ENCODE results near the gene PKNOX2. TPM values are rescaled to one million over a fixed set of nuclear protein-coding genes. Genes with fewer than 3 reads are reported as not detected.

The PKNOX2 gene
- total and polyA plus RNA-seq, 9 of the 15 experiments (the other 6 are each of a cell fraction or from before 2014, with no cell fraction given) = not detected

DNA sequence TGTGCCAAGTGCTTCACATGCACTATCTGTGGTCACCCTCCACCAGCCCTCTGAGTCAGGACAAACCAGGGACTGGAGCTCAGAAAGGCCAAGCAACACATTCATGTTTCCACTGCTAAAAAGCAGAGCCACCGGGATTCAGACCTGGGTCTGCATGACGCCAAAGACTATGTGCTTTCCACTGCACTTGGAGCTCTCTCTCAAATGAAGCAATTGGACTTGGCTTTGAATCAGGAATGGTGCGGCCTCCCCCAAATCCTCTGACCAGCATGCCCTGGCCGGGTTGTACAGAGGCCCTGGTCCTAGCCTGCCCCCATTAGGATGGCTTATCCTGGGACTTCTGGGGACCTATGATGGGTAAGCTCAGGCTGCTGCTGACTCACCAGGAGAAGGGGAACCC, 80.7 kb downstream of the PKNOX2 start:
- ATAC-seq (no peak), DNase-seq (ENCODE audit: extremely low read depth in 1 of 4, low spot score in 3 of 4) (no peak), FAIRE-seq (no peak)
- TF ChIP-seq ZNF184 (CRISPR knock-in tag; IDR thresholded peaks at IDR 0.05) (no peak), RB1 (IDR thresholded peaks at IDR 0.05; ENCODE audit: low read depth) (no peak), ZNF584 (CRISPR knock-in tag; IDR thresholded peaks at IDR 0.05; ENCODE audit: low read depth) (no peak), ZFP36 (IDR thresholded peaks at IDR 0.05; ENCODE audit: low read depth, low read length, partially characterized antibody) (no peak)
- TF ChIP-seq, protein P1, sequence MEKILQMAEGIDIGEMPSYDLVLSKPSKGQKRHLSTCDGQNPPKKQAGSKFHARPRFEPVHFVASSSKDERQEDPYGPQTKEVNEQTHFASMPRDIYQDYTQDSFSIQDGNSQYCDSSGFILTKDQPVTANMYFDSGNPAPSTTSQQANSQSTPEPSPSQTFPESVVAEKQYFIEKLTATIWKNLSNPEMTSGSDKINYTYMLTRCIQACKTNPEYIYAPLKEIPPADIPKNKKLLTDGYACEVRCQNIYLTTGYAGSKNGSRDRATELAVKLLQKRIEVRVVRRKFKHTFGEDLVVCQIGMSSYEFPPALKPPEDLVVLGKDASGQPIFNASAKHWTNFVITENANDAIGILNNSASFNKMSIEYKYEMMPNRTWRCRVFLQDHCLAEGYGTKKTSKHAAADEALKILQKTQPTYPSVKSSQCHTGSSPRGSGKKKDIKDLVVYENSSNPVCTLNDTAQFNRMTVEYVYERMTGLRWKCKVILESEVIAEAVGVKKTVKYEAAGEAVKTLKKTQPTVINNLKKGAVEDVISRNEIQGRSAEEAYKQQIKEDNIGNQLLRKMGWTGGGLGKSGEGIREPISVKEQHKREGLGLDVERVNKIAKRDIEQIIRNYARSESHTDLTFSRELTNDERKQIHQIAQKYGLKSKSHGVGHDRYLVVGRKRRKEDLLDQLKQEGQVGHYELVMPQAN (IDR thresholded peaks at IDR 0.05; ENCODE audit: borderline replicate concordance) = no peak
- in situ Hi-C loops (cut with MboI) (no loop called here), intact Hi-C loops (cut with micrococcal nuclease) (no loop called here)
- Histone ChIP-seq H3K79me2 (ENCODE audit: control insufficient read depth, insufficient read depth, low read length) (no peaks in the 10 kb centered on the region), H2AFZ (ENCODE audit: low read depth, low read length) (no peak overlapping the region), H3K27ac (ENCODE audit: extremely low read depth, low read depth, low read length) (no peak overlapping the region), H3K4me2 (ENCODE audit: insufficient read depth, low read length) (no peak overlapping the region), H3K9ac (ENCODE audit: insufficient read depth in 1 of 2, low read depth in 2 of 2, low read length in 2 of 2) (no peak overlapping the region), H3K4me3 (no peak overlapping the region), H4K20me1 (replicated peaks; ENCODE audit: control insufficient read depth, insufficient read depth, low read length) (no peaks in the 10 kb centered on the region; the same call in 1 of the 2 replicates), H3K27me3 (ENCODE audit: control insufficient read depth in 2 of 2, insufficient read depth in 2 of 2, low read length in 2 of 2) (peaks cover 8 to 40% of the 10 kb centered on the region in 2 experiments; a peak in 3 of 5 replicates), H3K36me3 (ENCODE audit: control insufficient read depth, insufficient read depth, low read length) (no peaks in the 10 kb centered on the region), H3K9me1 (ENCODE audit: control insufficient read depth, insufficient read depth, low read length) (no peaks in the 10 kb centered on the region), H3K9me3 (replicated peaks; ENCODE audit: control insufficient read depth, insufficient read depth, low read depth, low read length) (no peaks in the 10 kb centered on the region), H3K4me1 (replicated peaks in 1 of 2; ENCODE audit: control insufficient read depth in 2 of 2, insufficient read depth in 2 of 2, low read length in 2 of 2) (no peaks in the 10 kb centered on the region; a peak in 1 of 5 replicates)
- 0% methylated on average over 4 of the region's 4 CpGs for WGBS (ENCODE audit: insufficient coverage, low coverage, missing lambda C conversion rate)
- CTCF ChIA-PET (ENCODE audit: low intra/inter-chr PET ratio) = no interaction called here
- POLR2A ChIA-PET = interaction anchor here (0.5 kb wide), 1 partner anchor 193 kb away, joined by 3 read pairs; no protein-coding TSS in a partner anchor
- no TSS peak for BruUV-seq (replicated peaks)
